Spleen (tissue), 7 donors: ENCODE results near the gene ATG16L1.

Experiments
- POLR2A ChIP-seq, 3 donors: fragments of 450-650 bp; IDR thresholded peaks; one replicate each; pipeline ENCODE4 v1.5.1; 2017; ENCODE audit warnings: antibody characterized with exemption in 3 of 3, mild to moderate bottlenecking in 1 of 3
- TF ChIP-seq, protein P1 (sequence below), 11 experiments: fragments of 200-600 bp in 7 of 11; fragments of 450-650 bp in 4 of 11; sonication (generic) in 4 of 11; IDR thresholded peaks in 8 of 11; conservative IDR thresholded peaks in 3 of 11; 1 replicate in 7 of 11; 2 replicates in 4 of 11; pipeline versions ENCODE4 v1.4.0 to v1.8.0; 2016 to 2021; ENCODE audit warnings: antibody characterized with exemption in 11 of 11, inconsistent platforms in 4 of 11, mild to moderate bottlenecking in 1 of 11
- donor health status: DM: no; HTN: no; CAD: no; lungs with moderate emphysema.
- donor health status: DM: no; HTN: no; CAD: no.
- donor health status: DM: no; HTN: no; CAD: no.

DNA sequence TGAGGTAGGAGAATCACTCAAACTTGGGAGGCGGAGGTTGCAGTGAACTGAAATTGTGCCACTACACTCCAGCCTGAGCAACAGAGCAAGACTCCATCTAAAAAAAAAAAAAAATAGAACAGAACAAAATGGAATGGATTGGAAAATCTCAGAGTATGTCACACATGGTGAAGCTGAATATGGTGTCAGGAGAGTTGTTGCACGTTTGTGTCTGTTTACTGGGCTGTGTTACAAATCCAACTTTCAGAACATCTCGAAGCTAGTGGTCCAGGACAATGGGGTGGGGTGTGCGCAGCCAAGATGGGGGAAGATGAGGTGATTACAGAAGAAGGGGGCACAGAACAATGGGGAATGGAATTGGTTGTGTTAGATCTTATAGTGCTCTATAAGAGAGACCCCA lies 73.8 kb downstream of the ATG16L1 start:
- TF ChIP-seq, protein P1, sequence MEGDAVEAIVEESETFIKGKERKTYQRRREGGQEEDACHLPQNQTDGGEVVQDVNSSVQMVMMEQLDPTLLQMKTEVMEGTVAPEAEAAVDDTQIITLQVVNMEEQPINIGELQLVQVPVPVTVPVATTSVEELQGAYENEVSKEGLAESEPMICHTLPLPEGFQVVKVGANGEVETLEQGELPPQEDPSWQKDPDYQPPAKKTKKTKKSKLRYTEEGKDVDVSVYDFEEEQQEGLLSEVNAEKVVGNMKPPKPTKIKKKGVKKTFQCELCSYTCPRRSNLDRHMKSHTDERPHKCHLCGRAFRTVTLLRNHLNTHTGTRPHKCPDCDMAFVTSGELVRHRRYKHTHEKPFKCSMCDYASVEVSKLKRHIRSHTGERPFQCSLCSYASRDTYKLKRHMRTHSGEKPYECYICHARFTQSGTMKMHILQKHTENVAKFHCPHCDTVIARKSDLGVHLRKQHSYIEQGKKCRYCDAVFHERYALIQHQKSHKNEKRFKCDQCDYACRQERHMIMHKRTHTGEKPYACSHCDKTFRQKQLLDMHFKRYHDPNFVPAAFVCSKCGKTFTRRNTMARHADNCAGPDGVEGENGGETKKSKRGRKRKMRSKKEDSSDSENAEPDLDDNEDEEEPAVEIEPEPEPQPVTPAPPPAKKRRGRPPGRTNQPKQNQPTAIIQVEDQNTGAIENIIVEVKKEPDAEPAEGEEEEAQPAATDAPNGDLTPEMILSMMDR (IDR thresholded peaks at IDR 0.05 in 8 of 11, conservative IDR thresholded peaks at IDR 0.05 in 3 of 11), result no peak
- TF ChIP-seq POLR2A (IDR thresholded peaks at IDR 0.05), result no peak
